ENCODE data around the gene PRDM1.

Gene PRDM1

DNA sequence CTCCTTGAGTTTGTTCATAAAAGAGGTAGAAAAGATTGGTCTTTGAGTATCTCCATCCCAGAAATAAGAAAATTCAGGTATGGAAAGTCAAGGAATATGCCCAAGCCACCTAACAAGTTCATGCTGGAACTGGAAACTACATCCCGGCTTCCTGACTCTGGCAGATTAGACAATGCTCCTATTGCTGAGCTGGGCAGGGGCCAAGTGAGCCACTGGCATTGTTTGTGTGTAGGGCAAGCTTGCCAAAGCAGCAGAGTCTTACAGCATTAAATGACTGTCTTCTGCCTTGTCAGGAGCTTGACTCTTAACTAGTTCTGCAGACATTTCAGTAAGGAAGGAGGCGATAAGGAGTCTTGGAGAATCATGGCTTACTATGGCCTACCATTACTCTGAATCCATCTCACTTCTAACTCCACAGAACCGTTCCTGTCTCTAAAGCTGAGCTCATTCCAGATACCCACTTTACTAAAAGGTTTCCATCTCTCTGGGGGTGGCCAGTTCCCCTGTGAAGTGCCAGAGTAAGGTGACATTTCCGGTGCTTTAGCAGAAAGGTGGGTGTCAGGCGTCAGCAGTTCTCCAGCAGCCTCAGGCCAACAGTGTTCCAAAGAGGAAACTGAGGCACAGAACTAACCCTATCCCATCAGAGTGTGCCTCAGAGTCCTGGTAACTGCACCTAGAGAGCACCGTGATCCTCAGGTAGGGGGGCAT lies 30.1 kb downstream of the PRDM1 start:
- DNase-seq (ENCODE audit: low spot score) = no peak

DNA sequence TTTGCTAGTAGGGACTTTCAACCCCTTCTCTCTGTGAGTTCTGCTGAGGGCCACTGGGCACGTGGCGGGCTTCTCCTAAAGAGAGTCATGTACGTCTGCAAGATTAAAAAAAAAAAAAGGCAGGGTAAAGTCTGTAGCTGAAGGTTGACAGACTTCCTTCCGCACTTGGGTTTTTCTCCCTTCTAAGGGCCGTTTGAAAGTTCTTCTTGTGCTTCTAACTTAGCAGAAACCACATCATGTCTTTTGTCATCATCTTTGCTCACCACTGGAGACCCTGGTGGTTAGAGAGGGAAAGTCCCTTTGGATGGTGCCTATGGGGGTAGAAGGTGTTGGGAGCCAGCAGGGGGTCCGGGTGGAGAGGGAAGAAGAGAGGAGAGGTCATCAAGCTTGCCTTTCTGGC lies 31.4 kb downstream of the PRDM1 start:
- DNase-seq (ENCODE audit: low spot score) = no peak

DNA sequence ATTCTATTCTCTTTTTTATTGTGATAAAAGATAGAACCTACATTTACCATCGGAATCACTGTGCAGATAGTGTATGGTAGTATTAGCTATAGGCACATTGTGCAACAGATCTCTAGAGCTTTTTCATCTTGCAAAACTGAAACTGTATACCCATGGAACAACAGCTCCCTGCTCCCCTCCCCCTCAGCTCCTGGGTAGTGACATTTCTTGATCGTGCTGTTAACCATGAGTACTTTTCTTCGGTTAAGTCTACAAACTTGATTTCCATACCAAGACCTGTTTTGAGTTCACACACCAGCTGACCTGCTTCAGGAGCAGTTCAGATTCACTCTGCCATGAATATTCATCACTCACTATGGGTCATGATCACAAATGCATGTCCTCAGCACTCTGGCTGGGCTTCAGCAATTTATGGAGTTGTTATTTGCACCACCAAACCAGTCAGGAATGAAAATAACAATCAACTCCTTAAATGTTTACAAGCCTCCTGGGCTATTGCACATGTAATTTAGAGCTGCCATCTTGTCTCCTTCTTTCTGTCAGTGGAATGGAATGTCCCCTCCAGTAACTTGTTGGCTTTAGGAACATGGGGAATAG lies 32.8 kb downstream of the PRDM1 start:
- no peak for DNase-seq (ENCODE audit: low spot score)

DNA sequence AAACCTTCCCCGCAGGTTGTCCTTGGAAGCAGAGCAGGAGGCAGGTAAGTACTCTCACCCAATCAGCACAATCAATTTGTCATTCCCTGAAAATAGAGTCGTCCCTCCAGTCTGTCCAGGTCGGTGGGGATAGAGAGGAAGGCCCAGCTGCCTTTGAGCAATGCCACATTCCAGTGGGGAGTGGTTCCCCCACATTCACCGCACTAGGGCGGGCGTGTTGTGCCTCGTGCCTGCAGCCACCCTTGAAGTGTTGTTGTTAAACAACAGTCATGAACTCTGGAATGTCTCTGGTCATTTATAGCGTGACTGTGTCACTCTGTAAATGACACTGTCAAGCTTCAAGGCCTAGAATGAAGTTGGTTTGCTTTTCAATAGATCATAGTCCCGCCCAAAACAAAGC lies 33.4 kb downstream of the PRDM1 start:
- peak; percentile 91 for DNase-seq (ENCODE audit: low spot score)

DNA sequence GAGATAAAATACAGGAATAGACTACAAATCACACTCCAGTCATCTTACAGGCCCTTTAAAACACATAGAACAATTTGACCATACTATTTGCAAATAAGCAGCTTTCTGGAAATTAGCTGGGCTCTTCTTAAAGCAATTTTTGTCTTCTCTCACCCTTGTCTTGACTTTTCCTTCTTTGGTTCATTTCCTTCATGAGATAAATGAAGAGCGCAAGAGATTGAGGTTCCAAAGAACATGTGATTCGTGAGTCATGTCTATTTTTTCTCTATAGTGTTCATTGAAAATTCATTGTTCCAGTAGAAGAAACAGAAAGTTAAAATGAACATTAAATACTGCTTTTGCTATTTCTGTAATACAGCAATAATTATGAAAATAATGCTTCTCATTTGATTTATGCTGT lies 33.9 kb downstream of the PRDM1 start:
- no peak for DNase-seq (ENCODE audit: low spot score)

DNA sequence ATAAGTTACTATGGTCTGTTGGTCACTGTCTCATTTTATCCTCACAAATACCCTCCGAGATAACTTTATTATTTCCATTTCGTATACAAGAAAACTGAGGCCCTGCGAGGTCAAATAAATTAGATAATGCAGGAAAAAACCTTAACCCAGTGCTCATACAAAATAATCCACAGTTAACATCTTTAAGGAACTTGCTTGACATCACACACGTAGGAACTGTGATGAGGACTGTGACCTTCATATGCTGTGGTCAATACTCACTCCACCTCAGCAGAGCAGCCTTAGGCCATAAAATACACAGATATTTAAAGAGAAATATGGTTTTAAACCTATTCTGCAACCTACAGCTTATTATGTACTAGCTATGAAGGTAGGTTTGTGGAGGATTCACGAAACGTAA lies 34.3 kb downstream of the PRDM1 start:
- no peak for DNase-seq (ENCODE audit: low spot score)

DNA sequence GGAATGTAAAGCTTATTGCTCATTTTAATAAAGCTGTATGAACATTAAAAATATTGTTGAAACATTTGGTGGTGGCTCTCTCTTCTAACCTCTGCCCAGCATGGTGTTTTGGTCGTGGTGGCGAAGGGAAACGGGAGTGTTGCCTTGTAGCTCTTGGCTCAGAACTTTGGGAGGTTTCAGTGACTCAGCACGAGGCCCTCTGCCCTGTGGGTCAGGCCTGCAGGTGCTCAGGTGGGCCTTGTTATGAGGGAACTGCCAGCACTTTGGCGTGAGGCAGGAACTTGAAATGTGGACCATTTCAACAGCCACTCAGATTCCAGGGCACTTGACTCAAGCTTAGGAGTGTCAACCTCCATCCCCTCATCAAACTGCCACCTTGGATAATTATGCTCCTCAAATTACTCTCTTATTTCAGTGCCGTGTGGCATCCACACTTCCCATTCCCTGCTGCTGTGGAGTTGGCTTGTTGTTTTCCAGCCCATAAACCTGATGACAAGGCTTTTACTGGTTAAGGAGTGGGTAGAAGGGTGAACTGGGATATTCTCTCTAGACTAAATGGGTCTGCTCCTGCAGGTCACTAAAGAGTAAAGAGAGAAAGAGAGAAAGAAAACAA lies 36.3 kb downstream of the PRDM1 start:
- DNase-seq (ENCODE audit: low spot score) = no peak

DNA sequence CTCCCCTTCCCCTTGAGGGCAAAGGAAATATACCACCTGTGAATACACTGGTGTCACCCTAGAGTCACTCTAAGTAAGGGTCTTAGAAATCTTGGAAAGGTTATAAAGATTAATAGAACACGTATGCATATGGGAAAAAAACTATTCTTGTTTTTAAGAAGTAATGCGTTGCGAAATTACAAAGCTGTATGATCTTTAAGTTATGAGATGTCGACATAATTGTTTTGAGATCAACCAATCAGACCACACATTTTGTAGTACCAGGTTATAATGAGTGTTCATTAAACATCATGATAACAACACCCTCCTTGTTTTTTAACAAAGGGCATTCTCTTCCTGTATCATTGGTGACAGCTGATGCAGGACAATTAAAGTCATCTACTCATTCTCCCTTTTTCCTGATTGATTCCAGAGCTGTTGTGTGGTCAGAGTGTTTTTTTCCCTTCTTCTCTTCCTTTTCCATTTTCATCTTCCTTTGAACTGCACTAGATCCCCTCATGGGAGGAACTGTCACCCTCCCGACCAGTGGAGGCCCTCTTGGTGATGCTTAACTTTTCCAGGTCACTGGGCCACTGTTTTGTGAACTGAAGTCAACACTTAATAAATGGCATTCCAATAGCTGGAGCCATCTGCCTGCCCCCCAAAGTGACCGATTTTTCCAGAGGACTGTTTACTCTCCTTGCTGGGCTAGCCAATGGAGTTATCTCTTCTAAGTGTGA lies 37.0 kb downstream of the PRDM1 start:
- no peak for DNase-seq (ENCODE audit: low spot score)

DNA sequence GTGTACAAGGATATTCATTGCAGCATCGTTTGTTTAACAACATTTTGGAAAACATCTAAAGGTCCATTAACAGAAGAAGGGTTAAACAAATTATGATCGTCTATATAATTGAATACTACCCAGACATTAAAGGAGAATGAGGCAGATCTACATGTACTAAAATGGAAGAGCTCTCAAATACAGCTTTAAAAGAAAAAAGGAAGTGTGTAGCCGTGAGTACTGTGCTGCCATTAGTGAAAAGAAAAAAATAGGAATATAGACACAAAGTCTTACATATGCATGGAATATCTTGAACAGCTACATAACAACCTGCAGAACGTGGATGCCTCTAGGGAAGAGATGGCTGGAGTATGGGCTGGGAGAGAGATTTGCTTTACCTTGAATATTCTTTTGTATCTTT lies 37.9 kb downstream of the PRDM1 start:
- no peak for DNase-seq (ENCODE audit: low spot score)

DNA sequence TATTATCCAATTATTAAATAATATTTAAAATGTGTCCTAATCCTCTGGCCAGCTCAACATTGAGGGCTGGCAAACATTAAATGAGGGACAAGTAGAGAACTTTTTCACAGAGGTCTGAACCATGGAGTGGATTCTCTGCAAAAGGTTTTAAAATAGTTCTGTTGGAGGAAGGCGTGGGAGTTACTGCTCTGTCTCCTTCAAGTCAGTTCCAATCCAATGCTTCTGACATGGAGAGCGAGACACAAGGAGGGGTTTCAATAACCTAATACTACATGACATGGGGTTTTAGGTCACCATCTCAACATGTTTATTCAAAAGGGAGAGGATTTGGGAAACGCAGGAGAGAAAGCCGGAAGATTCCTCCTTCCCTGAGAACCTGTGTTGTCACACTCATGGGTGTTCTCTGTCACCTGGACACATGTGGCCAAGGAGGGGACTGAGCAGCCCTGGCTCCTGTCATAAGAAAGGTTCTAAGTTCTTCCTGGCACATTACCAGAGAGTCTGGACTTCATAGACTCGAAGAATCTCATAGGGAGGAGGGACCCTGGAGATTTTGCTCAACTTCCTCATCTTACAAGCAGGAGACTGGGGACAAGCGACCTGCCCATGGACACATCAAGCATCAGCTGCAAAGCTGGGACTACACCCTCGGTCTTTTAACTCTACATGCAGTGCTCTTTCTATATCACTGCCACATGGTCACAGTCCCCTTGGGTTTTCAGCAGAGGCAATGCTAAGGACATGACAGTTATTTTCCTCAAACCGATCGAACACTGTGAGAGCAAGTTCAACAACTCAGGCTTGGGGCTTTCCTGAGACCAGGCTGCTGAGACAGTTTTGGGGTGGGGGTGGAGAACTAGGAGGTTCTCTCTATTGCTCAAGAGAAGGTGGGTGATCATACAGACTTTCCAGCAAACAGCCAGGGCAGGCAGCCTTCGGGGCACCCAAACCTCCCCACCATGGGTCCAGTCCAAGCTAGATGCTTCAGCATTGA lies 38.6 kb downstream of the PRDM1 start:
- DNase-seq (ENCODE audit: low spot score) = no peak

DNA sequence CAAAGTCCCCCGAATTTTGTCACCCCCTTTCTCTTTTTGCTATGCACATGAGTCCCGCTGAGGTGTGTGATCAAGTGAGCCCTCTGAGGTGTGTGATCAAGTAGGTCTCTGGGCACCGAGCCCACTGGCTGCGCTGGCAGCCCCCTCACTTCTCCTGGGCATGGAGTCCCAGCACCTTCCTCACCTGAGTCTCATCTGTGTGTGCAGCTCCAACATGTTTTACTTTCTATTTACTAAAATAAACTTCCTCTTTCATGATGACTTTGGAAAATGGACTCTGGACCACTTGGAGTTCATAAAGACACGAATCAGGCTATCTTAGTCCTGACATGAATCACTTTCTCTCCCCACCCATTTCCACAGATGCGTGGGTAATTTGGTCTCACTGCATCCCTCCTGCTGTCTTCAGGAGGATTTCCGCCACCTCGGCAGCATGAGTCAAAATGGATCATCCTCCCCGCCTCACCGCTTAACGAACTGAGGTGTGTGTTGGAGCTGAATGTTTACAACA lies 39.8 kb downstream of the PRDM1 start:
- DNase-seq (ENCODE audit: low spot score) = no peak

DNA sequence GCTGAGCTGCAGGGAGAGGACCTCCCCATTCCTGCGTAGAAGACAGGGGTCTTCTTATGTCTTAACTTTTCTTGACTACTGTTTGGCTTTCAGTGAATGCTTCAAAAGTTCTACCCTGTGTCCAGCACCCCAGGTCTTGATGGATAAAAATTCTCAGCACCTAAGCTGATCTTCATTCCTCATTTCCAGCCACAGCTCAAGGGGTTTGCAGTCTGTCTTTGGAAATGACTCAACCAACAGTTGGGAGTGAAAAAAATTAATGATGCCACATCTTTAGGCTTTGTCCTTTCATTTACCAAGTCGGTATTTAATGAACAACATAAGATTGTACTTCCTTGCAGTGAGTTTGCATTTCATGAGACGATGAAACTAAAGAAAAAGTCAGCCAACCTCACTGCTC lies 40.3 kb downstream of the PRDM1 start:
- DNase-seq (ENCODE audit: low spot score) = no peak

DNA sequence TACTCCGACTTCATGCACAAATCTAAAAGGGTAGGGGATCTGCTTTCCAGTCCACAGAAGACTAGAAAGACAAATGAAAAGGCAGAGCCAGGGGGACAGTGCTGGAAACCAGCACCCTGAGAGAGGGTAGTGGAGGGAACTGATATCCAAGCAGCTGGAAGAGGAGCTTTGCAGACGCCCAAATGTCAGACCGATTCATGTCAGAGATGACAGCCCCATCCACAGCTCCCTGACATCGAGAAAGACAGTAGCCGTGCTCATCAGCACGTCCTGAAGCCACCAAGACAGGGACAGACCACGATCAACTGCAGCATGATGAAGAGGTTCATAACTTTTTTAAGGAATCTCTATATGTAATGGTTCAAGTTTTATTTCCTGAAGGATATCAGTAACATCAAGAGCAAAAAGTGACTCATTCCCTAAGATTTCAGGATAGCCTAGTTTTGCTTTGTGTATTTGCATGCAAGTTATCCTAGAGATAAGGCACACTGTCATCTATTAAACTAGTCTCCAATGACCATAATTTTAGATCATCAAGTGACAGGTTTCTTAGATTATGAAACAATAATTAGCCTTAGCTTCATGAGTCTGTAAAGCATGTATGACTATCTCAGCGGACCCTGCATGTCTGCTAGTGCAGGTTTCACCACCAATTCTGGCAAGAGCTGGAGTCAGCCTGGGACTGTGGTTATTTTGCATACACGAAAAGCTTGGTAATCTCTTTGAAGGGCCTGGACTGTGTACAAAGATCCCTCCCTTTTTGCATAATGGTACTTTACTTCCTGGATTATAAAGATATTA lies 43.0 kb downstream of the PRDM1 start:
- peak; percentile 70 for DNase-seq (ENCODE audit: low spot score)

DNA sequence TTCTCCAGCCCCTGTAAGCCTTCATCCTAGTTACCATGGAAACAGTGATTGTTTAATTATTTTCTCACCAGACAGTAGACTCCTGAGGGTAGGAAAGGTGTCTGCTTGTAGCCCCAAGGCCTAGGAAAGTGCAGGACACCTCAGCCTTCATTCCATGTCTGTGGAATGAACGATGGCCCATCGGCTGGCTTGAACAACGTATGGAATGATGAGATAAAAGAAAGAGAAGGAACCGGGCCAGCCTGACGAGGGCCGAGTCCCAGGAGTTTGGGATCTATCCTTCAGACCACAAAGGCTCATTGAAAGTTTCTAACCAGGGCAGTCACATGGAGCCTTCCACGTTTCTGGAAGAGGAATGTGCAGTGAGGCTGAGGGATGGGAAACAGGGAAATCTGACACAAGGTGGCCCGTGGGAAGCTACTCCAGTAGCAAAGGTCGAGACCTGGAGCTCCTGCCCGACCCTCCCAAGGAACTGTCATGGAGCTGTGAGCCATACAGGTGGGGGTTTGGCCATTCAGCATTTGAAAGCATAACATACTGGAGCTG lies 46.1 kb downstream of the PRDM1 start:
- DNase-seq (ENCODE audit: low spot score) = no peak

DNA sequence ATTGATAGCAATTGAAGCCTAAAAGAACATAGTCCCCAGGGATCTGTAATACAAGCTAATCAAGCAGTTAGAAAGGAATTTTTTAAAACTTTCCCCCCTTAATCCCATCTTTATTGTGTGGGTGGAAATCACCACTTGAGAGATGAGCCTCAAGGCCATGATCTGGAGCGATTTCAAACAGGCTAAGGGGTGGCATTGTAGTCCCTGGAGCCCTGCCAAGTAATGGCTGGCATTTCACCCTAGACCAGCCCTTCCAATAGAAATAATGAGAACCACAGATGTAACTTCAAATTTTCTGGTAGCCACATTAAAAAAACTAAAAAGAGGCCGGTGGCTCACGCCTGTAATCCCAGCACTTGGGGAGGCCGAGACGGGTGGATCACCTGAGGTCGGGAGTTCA lies 46.9 kb downstream of the PRDM1 start:
- no peak for DNase-seq (ENCODE audit: low spot score)

DNA sequence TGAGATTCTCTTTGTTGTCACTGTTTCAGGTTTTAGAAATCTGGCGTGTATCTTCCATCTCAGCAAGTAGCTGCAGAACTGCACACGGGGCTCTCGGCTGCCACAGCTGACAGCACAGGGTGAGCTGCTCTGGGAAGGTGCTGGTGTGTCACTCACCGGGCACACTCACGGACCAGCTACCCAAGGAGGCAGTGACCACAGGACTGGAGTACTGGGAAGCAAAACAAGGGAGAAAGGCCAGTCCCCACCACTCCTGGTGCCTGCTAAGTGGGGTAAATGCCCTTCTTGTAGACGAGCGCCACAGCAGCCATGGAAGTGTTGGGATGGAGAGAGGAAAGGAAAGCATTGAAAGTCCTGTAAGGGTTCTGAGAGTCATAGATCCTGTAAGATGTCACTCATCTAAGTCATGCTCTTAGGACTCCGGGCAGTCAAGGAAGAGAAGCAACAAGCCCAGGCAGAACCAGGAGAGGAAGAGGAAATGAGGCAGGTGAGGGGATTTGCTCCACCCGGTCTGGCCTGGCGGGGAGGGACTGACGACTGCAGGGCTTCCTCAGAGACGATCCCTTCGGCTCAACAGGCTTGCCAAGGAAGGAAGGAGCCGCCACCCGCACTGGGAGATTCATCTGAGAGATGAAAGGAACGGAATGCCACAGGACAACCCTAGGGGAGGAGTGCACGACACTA lies 48.1 kb downstream of the PRDM1 start:
- peak; percentile 27 for DNase-seq (ENCODE audit: low spot score)

DNA sequence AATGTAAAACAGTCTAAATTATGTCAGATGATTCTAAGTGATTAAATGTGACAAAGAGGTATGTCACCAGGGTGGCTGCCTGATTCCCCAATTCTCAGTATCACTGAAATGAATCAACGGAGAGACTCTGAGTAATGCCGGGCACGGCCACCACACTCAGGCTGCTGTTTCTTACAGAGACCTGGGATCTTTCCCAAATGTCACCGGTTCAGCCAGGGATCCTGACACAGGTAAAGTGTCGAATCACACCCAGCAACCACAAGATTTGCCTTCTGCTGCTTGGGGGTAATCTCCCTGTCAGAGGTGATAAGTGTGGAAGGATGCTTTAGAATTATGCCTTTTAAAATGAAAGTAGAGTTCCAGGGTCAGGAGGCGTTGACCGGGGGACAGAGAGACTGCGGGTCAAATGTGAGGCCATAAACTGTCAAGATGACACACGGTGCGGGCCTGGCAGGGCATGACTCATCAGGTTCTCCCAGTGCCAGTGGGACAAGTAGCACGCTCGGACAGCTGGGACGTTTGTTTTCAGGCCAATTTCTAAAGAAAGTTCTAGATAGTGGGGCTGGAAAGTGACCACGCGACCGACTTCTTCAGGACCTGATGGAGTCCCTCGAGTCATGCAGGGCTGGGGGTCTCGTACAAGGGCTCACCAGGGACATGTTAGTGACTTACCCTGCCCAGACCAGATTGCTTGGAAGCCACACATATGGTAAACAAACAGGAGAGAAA lies 48.9 kb downstream of the PRDM1 start:
- DNase-seq (ENCODE audit: low spot score) = peak; percentile 82

DNA sequence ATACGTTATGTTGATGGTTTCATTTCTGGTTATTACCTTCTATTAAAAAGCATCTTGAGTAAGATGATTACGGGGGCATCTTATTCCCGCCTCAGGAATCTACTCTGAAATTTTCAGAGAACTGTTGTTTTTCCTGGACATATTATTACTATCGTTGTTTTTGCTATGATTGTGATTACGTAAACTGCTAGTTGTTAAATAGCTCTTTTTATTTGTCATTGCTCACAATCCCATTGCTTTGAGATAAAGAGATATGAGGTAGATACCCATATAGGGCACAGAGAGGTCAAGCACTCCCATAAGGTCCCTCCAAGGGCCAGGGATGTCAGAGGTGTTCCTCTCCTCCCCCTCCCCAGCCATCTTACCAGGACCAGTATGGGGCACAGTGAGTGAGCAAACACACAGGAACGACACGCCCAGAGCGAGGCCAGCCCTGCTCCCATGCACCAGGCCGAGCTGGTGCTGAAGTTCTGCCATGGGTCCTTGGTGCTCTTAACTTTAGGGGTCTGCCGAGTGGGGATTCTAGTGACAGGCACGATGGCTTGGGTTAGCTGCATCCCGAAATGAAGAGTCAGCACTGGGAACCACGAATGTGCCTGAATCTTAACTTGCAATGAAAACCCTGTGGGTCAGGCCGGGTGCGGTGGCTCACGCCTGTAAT lies 49.9 kb downstream of the PRDM1 start:
- DNase-seq (ENCODE audit: low spot score) = no peak

DNA sequence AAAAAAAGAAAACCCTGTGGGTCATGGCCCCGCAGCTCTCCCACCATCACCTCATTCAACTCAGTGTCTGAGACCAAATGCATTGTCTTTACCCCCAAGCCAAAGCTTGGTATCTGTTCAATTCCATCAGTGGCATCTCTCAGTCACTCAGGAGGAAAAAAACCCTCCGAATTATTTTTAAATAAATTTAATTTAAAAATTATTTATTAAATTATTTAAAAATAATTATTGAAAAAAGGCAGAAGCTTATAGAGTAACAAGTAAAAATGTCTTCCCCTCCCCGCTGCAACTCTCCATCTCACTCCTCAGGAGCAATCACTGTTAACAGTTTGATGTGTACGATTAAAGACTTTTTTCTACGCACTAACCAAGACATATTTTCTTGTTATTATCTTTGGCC lies 50.7 kb downstream of the PRDM1 start:
- DNase-seq (ENCODE audit: low spot score) = no peak
